Activated T-helper 2 cell treated with anti-CD3 and anti-CD28 coated beads, Interferon-gamma antibody, Interleukin-2, Interleukin-4, amounts not matched to agents 10 μg/mL and 5 μg/mL and 100 μg/mL, durations not matched to agents 14 hours and 24 hours and 36 hours (primary cell): ENCODE data around the gene SLC25A47. TPM values are rescaled to one million over a fixed set of nuclear protein-coding genes. Genes with fewer than 3 reads are reported as not detected.
"Not testable (repeated sequence)": the region's sequence is repeated elsewhere in the genome, so short reads cannot be mapped to it uniquely, and the experiment has no call there.

Experiments used
- DNase-seq: peaks from one replicate; pipeline ENCODE4 v3.0.0; 2021; ENCODE audit warnings: low spot score
- H3K27ac Mint-ChIP-seq: one replicate; pipeline ENCODE4 v1.8.0; 2021; ENCODE audit warnings: mixed read lengths
- H3K27me3 Mint-ChIP-seq: one replicate; pipeline ENCODE4 v1.8.0; 2021; ENCODE audit warnings: low read depth, mixed read lengths
- H3K36me3 Mint-ChIP-seq: one replicate; pipeline ENCODE4 v1.8.0; 2021; ENCODE audit warnings: low read depth, mixed read lengths
- H3K4me1 Mint-ChIP-seq: one replicate; pipeline ENCODE4 v1.8.0; 2021; ENCODE audit warnings: low read depth, mixed read lengths
- H3K4me3 Mint-ChIP-seq: one replicate; pipeline ENCODE4 v1.8.0; 2021; ENCODE audit warnings: low read depth, mild to moderate bottlenecking, moderate library complexity, mixed read lengths
- H3K9me3 Mint-ChIP-seq: one replicate; pipeline ENCODE4 v1.8.0; 2021; ENCODE audit warnings: mixed read lengths
- intact Hi-C: fragments of 100-400 bp; cut with micrococcal nuclease; formaldehyde crosslinking; loops from one replicate; pipeline ENCODE4 v1.15.1; 2023
- total RNA-seq: library from RNA; stranded (reverse); gene quantifications from 2 replicates; pipeline ENCODE4 v1.2.3, GENCODE V29; 2022

SLC25A47 gene
- total RNA-seq, 1 donor from 2014 or later, result not detected

DNA sequence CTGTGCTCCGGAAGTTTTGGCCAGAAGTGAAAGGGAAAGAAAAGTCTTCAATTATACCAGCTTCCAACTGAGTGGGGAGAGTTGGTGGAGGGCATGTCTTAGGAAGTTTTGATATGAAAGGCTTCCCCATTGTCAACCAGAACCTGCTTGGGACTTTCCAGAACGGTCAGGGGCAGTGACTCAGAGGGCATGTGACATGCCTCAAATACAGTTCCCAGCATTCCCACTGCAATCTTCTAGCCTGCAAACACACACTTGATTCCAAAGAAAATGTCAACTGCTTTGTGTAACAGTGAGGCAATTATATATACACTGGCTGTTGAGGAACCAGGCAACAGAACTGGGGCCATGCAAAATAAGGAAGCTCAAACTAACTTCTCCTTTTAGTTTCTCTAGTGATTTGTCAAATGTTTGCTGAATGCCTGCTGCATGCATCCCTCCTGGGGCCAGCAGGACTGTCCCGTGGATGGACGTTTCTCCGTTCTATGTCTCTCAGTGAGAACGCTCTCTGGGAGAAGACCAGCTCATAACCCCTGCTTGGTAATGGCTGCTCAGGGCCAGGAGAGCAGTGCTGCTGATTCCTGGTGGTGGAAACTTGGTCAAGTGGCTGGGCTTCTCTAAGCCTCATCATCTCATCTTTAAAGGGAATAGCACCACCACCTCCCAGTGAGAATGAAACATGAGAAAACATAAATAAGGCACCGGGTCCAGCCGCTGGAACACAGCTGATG, 18.3 kb downstream of the SLC25A47 start:
- intact Hi-C loops, result no loop called here
- H3K36me3 Mint-ChIP-seq, result peaks cover 74% of the 10 kb centered on the region
- DNase-seq, result no peak
- H3K4me3 Mint-ChIP-seq, result no peak overlapping the region
- no peaks in the 10 kb centered on the region for H3K9me3 Mint-ChIP-seq
- H3K27ac Mint-ChIP-seq, result peak overlapping the region; percentile 83
- H3K27me3 Mint-ChIP-seq, result no peaks in the 10 kb centered on the region
- peaks cover 31% of the 10 kb centered on the region for H3K4me1 Mint-ChIP-seq

DNA sequence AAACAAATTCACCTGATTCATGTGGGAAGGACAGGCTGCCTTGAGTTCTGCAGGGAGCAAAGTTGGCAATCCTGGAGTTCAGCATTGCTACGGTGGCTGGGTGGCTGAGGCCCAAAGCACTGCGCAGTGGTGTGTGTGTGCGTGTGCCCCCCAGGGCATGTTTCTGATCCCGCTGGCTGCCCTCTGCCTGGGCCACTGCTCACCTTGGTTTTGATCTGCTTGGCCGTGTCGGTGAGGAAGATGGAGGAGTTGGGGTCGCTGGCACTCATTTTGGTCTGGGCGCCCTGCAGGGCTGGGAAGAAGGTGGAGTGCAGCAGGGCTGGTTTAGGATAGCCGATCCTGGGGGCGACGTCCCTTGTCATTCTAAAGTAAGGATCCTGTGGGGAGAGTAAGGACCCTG, 19.1 kb downstream of the SLC25A47 start:
- no peaks in the 10 kb centered on the region for H3K9me3 Mint-ChIP-seq
- H3K27ac Mint-ChIP-seq, result no peak overlapping the region
- no peak for DNase-seq
- peaks cover 72% of the 10 kb centered on the region for H3K36me3 Mint-ChIP-seq
- H3K4me3 Mint-ChIP-seq, result no peak overlapping the region
- no peaks in the 10 kb centered on the region for H3K27me3 Mint-ChIP-seq
- peaks cover 25% of the 10 kb centered on the region for H3K4me1 Mint-ChIP-seq
- intact Hi-C loops, result no loop called here

DNA sequence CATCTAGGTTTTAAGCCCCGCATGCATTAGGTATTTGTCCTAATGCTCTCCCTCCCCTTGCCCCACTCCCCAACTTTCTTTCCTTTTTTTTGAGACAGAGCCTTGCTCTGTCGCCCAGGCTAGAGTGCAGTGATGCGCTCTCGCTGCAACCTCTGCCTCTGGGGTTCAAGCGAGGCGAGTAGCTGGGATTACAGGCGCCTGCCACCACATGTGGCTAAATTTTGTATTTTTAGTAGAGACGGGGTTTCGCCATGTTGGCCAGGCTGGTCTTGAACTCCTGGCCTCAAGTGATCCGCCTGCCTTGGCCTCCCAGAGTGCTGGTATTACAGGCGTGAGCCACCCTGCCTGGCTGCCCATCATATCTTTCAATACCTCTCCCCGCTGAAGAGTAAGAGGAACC, 19.7 kb downstream of the SLC25A47 start:
- H3K27ac Mint-ChIP-seq, DNase-seq, H3K27me3 Mint-ChIP-seq, intact Hi-C loops, H3K9me3 Mint-ChIP-seq, H3K4me3 Mint-ChIP-seq: not testable (repeated sequence)
- H3K4me1 Mint-ChIP-seq, result peaks cover 24% of the 10 kb centered on the region
- peaks cover 66% of the 10 kb centered on the region for H3K36me3 Mint-ChIP-seq

DNA sequence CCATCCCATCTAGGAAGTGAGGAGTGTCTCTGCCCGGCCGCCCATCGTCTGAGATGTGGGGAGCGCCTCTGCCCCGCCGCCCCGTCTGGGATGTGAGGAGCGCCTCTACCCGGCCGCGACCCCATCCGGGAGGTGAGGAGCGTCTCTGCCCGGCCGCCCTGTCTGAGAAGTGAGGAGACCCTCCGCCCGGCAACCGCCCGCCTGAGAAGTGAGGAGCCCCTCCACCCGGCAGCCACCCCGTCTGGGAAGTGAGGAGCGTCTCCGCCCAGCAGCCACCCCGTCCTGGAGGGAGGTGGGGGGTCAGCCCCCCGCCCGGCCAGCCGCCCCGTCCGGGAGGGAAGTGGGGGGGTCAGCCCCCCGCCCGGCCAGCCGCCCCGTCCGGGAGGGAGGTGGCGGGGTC, 21.5 kb downstream of the SLC25A47 start:
- intact Hi-C loops, H3K27ac Mint-ChIP-seq, DNase-seq, H3K9me3 Mint-ChIP-seq, H3K27me3 Mint-ChIP-seq, H3K4me3 Mint-ChIP-seq: not testable (repeated sequence)
- peaks cover 72% of the 10 kb centered on the region for H3K36me3 Mint-ChIP-seq
- H3K4me1 Mint-ChIP-seq, result peaks cover 24% of the 10 kb centered on the region

DNA sequence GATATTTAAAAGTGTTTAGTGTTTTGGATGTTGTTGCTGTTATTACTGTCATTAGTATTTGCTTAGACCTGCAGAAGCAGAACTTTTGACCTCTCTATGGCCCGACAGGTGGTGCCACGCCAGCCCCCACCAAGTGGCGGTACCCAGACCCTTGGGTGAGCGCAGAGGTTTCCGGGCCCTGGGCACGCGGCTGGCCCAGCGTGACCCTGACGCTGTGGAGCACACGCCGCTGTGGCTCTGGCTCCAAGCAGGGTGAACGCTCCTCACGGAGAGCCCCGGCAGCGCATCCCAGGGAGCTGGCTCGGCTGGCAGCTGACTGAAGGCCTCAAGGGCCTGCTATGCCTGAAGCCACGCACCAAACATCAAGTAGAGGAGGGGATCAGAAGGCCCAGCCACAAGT, 22.6 kb downstream of the SLC25A47 start:
- Mint-ChIP-seq H3K9me3 (no peaks in the 10 kb centered on the region), H3K4me3 (no peak overlapping the region), H3K36me3 (peaks cover 70% of the 10 kb centered on the region), H3K27me3 (no peaks in the 10 kb centered on the region), H3K27ac (no peak overlapping the region), H3K4me1 (peaks cover 14% of the 10 kb centered on the region)
- no peak for DNase-seq
- intact Hi-C loops, result no loop called here

DNA sequence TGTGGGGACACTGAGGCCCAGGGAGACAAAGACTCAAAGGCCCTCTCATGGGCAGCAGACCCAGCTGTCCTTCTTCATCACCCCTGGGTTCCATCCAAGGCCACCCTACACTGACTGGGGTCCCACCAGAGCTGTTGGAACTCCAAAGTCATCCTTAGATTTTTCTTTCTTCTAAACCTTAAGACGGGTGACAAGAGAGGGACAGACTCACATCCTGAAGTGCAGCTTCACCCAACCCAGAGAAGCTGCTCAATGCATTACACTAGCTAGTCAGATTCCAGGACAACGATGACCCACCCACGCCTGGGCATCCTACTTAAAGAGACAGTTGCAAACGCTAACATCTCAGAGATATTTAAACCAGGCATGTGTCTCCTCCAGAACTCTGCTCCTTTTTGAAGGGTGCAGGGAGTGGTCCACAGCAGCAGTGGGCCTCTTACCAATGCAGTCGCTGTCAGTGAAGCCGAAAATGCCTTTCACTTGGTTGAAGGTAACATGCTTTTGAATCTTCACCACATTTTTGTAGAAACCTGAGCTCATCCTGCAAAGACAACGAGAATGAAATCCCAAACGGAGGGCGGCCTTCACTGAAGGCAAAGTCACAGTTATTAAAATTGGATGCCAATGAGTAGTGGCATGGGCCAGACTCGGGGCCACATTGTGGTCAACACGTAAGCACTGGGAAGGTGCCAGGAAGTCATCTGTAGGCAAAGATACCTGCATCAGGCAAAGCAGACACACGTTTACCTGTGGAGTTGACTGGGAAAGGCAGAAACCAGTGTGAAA, 23.4 kb downstream of the SLC25A47 start:
- intact Hi-C loops, result no loop called here
- Mint-ChIP-seq H3K4me3 (no peak overlapping the region), H3K4me1 (peaks cover 7% of the 10 kb centered on the region), H3K27ac (no peak overlapping the region), H3K36me3 (peaks cover 71% of the 10 kb centered on the region), H3K9me3 (no peaks in the 10 kb centered on the region), H3K27me3 (no peaks in the 10 kb centered on the region)
- no peak for DNase-seq

DNA sequence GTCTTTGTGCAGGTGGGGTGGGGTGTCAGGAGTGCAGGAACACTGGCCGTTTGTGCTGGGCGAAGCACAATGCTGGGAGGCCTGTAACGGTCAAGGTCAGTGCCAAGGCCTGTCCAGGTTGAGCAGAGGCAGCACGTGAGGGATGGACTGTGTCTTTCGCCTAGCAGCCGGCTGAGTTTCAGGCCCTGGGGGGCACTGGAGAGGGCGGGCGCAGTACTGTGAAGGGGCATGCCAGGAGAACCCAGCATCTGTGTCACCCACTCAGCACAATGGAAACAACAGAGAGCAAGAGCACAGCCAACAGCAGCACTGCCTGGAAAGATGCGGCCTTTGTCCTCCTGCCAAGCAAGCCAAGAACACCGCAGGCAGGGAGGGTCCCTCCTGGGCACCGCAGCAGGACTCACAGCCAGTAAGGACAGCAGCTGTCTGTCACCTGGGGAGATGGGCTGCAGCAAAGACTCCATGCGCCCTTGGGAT, 25.2 kb downstream of the SLC25A47 start:
- Mint-ChIP-seq H3K4me1 (no peaks in the 10 kb centered on the region), H3K27me3 (no peaks in the 10 kb centered on the region), H3K27ac (no peak overlapping the region), H3K36me3 (peaks cover 67% of the 10 kb centered on the region), H3K4me3 (no peak overlapping the region), H3K9me3 (no peaks in the 10 kb centered on the region)
- intact Hi-C loops, result no loop called here
- no peak for DNase-seq

DNA sequence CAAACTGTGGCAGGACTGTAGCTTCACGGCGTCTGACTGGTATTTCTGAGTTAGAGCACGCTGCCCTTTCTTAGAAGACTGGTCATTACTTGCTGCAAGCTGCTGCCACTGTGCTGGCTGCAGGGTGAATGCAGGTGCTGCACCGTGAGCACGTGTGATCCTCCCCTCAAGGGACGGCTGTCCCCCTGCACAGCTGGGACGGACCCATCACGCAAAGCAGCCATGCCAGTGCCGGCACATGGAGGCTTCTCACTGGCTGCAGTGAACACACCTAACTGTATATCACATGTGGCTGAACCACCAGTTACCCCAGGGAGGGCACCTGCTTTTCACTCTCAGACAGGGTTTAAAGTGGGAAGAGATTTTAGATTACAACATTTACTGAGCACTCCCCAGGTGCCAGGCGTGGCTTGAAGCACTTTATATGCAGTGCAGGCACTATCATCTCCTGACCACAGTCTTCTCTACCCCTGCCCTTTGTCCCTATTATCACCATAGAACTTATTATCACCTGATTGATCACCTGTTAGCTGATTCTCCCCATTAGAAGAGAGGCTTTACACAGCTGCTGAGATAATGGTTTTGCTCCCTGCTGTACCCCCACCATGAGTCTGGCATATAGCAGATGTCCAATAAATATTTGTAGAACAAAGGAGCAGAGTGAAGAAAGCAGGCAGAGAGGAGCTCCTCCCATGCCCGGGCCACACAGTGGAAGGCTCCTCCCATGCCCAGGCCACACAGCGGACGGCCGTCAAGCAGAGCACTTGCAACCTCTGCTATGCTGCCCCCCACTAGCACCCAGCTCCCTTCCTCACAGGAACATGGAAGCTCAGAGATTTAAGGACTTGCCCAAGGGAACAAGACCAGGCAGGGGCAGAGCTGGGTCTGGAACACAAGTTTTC, 25.9 kb downstream of the SLC25A47 start:
- Mint-ChIP-seq H3K27ac (no peak overlapping the region), H3K27me3 (no peaks in the 10 kb centered on the region), H3K9me3 (no peaks in the 10 kb centered on the region), H3K4me1 (no peaks in the 10 kb centered on the region), H3K36me3 (peaks cover 67% of the 10 kb centered on the region), H3K4me3 (no peak overlapping the region)
- intact Hi-C loops, result no loop called here
- no peak for DNase-seq

DNA sequence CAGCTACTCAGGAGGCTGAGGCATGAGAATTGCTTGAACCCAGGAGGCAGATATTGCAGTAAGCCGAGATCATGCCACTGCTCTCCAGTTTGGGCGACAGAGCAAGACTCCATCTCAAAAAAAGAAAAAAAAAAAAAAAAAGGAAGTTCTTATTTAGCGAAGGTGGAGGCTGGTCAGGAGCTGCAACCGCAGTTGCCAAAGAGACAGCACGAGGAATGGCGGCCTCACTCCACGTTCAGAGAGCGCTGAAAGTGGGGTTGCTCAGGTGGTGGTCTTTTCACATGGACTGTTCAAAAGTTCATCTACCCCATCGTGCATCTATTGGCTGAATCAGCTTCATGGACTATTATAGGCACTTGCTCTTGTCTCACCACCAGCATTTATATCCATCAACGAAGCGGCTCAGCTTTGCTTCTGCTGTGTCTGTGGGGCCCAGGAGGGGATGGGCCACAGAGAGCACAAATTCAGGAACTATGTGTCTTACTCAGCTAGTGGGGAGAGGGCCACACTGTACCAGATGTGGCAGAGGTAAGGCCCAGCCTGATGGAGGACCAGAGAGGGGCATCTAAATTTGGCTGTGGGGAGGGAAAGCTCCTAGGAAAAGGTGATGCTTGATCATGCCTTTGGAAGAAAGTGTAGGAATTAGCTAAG, 27.3 kb downstream of the SLC25A47 start:
- Mint-ChIP-seq H3K36me3 (peaks cover 77% of the 10 kb centered on the region), H3K4me1 (no peaks in the 10 kb centered on the region), H3K27ac (no peak overlapping the region), H3K9me3 (no peaks in the 10 kb centered on the region), H3K27me3 (no peaks in the 10 kb centered on the region), H3K4me3 (no peak overlapping the region)
- DNase-seq, result no peak
- intact Hi-C loops, result no loop called here

DNA sequence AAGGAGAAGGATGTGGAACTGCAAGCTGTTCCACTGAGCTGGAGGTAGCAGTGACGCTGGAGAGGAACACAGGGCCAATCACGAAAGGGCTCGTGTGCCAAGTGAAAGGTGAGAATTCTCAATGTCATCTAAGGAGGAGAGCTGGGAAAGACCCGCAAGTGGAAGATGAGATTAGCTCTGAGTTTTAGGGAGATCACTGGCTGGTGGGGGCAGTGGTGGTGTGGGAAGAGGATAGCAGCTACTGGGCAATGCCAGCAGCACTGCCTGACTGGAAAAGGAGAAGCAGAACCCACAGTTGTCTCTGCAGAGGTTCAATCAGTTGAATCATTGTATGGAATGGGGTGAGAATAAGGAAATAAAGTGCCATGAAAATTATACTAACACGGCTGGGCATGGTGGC, 27.8 kb downstream of the SLC25A47 start:
- H3K4me1 Mint-ChIP-seq, result peaks cover under 1% of the 10 kb centered on the region
- H3K27me3 Mint-ChIP-seq, result no peaks in the 10 kb centered on the region
- H3K36me3 Mint-ChIP-seq, result peaks cover 78% of the 10 kb centered on the region
- intact Hi-C loops, result no loop called here
- no peak for DNase-seq
- H3K9me3 Mint-ChIP-seq, result no peaks in the 10 kb centered on the region
- no peak overlapping the region for H3K4me3 Mint-ChIP-seq
- no peak overlapping the region for H3K27ac Mint-ChIP-seq

DNA sequence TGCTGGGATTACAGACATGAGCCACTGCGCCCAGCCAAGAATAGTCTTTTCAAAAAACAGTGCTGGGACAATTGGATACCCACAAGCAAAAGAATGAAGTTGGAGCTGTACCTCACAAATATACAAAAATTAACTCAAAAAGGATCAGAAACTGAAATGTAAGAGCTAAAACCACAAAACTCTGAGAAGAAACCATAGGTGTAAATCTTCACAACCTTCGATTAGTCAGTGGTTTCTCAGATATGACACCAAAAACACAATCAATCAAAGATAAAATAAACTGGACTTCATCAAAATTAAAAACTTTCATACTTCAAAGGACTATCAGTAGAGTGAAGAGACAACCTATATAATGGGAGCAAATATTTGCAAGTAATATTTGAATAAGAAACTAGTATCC, 35.3 kb downstream of the SLC25A47 start:
- H3K4me1 Mint-ChIP-seq, result peaks cover 29% of the 10 kb centered on the region
- no peak overlapping the region for H3K27ac Mint-ChIP-seq
- DNase-seq, result no peak
- no peak overlapping the region for H3K4me3 Mint-ChIP-seq
- no peaks in the 10 kb centered on the region for H3K9me3 Mint-ChIP-seq
- H3K36me3 Mint-ChIP-seq, result peaks cover 90% of the 10 kb centered on the region
- intact Hi-C loops, result no loop called here
- H3K27me3 Mint-ChIP-seq, result no peaks in the 10 kb centered on the region

DNA sequence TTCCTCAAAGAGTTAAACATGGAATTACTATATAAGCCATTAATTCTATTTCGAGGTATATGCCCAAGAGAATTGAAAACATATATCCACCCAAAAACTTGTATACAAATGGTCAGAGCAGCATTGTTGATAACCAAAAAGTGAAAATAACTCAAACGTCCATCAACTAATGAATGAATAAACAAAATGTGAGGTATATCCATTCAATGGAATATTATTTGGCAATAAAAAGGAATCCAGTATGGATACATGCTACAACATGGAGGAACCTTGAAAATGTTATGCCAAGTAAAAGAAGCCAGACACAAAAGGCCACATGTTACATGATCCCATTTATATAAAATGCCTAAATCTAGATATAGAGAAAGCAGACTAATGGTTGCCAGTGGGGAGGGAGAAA, 36.0 kb downstream of the SLC25A47 start:
- H3K27ac Mint-ChIP-seq, result no peak overlapping the region
- peaks cover 88% of the 10 kb centered on the region for H3K36me3 Mint-ChIP-seq
- no peak for DNase-seq
- no peaks in the 10 kb centered on the region for H3K9me3 Mint-ChIP-seq
- peaks cover 31% of the 10 kb centered on the region for H3K4me1 Mint-ChIP-seq
- H3K27me3 Mint-ChIP-seq, result no peaks in the 10 kb centered on the region
- intact Hi-C loops, result no loop called here
- H3K4me3 Mint-ChIP-seq, result no peak overlapping the region
